GM18907 (cell line): ENCODE data around the gene SDC1.
"Not testable (repeated sequence)": the region's sequence is repeated elsewhere in the genome, so short reads cannot be mapped to it uniquely, and the experiment has no call there.

Source experiments
- ATAC-seq: cut with Tn5 transposase; IDR thresholded peaks from one replicate; pipeline ENCODE4 v1.9.1; 2021; ENCODE audit warnings: mild to moderate bottlenecking, moderate library complexity; ENCODE audit not compliant: unreplicated experiment

The SDC1 gene, protein sequence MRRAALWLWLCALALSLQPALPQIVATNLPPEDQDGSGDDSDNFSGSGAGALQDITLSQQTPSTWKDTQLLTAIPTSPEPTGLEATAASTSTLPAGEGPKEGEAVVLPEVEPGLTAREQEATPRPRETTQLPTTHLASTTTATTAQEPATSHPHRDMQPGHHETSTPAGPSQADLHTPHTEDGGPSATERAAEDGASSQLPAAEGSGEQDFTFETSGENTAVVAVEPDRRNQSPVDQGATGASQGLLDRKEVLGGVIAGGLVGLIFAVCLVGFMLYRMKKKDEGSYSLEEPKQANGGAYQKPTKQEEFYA

DNA sequence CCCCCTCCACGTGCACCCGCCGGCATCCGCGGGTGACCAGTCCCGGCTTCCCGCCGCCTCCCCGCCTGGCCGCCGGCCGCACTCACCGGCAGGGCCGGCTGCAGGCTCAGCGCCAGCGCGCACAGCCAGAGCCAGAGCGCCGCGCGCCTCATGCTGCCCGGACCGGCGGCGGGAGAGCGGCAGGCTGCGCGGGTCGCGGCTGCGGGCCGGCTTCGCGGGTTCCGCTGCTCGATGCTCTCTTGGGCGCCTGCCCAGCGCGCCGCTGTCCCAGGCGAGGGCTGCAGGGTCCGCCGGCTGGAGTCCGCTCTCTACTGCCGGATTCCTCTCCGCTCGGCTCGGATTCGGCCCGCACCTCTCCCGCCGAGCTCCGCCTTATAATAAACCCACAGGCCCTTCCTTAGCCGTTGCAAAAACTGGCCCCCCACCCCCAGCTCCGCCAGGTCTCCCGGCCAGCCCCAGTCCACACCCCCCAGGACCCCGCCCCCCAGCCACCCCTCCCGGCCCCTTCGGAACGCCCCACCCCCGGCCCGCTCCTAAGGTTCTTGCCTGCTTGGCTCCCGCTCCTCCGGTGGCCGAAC, at the start of gene SDC1:
TSS of gene SDC1 (minus strand) at position 415 of the 578 bp plus-strand sequence. CDS start at position 152, 263 bp downstream.
- ATAC-seq, result peak; percentile 31

DNA sequence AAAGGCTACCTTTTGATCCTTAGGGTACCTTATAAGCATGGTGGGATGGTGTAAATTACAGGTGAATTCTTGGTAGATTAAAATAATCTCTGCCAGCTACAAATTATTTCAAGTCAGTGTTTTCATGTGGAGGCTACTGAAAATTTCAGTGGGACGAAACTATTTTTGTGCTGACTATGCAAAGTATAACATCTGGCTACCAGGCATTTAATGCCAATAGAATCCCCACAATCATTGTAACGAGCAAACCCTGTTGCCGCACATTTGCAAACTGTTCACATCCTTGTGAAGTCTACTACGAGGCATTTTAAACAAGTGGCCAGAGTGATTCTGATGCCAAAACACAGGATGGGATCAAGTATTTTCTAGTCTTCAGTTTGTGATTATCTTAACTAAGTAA, 48.1 kb upstream of the SDC1 start:
- no peak for ATAC-seq

DNA sequence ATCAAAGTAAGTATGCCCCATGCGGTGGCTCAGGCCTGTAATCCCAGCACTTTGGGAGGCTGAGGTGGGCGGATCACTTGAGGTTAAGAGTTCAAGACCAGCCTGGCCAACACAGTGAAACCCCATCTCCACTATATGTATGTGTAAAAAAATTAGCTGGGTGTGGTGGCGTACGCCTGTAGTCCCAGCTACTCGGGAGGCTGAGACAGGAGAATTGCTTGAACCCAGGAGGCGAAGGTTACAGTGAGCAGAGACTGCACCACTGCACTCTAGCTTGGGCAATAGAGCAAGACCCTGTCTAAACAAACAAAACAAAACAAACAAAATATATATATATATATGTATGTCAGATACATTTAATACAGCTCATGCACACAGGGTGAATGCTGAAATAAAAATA, 43.4 kb upstream of the SDC1 start:
- ATAC-seq, result not testable (repeated sequence)

- no peak for ATAC-seq
Observed at GRCh38 chr2:20267529-20267928, 42.6 kb upstream of the SDC1 start.

DNA sequence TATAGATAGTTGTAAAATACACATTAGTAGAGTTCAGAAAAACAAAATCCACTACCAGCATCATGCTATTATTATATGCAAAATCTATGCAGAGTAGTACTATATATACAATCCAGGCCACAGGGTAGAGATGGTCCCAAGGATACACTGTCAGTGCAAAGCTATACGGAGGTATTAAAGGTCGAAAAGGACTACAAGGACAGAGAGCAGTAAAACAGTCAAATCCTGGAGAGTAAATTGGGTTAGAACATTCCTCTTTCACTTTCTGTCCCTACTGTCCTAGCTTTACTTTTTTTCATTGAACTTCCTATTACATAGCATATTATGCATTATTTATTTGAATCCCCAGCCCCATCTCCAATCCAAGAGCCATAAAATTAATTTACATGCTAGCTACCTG, 39.7 kb upstream of the SDC1 start:
- ATAC-seq, result no peak

DNA sequence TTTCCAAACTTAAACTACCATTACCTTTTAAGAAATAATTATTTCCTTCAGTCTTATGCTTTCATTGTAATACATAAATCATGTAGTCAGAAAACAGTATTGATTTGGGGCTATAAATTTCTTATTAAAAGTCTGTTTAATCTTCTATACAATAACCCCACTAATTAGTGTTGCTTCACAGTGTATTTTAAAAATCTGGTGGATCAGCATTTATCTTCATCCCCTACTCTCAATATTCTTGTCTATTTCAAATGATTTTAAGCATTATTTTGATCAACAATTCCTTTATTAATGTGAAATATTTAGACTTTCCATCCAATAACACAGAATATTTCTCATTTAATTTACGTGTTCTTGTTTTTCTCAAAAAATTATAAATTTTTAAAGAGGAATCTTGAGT, 32.5 kb upstream of the SDC1 start:
- ATAC-seq, result no peak

DNA sequence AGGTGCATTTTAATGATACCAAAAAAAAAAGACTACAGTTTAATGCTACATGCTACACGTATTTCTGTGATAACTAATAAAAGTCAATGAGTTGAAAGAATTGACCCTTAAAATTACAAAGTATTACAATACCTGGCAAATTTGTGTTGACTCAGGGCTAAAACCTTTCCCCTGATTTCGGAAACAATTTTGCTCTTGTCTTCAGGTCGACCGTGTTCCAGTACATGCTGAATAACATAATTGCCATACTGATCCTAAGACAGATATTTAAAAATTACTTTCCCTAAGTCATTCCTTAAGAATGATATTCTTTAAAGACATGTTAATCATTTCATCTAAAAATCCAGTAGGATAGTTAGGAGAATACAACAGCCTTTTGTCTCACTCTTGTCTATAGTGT, 29.8 kb upstream of the SDC1 start:
- no peak for ATAC-seq

- ATAC-seq, result no peak
Observed at GRCh38 chr2:20250436-20250835, 25.5 kb upstream of the SDC1 start.

GRCh38 chr2:20249170-20249569, 24.2 kb upstream of the SDC1 start:
- ATAC-seq, result no peak

DNA sequence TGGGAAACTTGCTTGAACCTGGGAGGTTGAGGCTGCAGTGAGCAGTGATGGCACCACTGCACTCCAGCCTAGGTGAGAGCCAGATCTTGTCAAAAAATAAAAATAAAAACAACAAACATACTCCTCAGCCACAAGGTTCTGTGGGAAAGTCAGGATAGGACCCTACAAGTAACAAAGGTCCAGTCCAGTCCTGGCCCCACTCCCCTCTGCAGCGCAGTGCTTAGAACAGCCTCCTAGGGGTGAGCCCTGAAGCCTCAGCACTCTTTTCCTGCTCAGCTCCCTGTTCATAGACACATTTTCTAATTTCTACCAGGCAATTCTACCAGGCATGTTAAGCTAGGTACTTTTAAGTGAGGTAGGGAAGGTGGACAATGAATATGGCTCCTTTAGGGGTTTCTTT, 22.2 kb upstream of the SDC1 start:
- no peak for ATAC-seq

DNA sequence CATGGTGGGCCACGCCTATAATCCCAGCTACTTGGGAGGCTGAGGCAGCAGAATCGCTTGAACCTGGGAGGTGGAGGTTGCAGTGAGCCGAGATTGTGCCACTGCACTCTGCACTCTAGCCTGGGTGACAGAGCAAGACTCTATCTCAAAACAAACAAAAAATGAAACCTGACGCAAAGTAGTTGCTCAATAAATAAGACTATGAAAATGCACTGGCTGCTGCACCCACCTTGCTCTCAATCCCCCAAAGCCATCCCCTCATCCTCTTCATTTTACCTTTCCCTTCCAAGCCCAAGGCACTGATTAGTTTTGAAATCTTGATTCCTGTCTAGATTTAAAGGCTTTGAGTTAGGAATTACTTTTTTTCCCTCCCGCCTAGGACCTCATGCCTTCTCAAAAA, 18.7 kb upstream of the SDC1 start:
- not testable (repeated sequence) for ATAC-seq

DNA sequence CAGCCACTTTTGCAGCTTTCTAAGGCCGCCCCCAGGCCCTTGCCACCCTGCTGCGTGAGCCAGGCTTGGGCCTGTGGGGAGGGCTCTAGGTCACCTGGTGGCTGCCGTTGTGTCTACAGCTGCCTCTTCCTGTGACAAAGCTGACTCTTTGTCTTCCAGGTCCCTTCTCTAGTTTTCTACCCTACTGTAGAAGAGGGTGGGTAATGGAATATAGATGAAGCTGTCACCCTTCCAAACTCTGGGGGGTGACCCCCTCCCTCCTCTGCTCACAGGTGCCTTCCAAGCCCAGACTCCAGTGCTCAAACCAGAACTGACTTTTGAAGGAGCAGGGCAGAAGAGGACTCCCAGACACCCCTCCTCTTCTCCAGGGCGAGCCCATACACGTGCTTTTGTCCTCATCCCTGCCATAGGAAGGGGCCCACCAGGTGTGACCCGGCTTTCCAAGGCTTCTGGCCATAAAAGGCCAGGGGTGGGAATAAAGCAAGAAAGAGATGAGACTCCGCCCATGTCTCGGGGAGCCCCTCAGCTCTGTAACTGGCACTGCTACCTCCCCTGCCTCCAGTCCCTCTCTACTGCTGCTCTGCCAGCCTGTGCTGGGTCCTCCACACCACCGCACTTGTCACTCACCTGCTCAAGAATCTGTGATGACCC, 17.9 kb upstream of the SDC1 start:
- no peak for ATAC-seq

GRCh38 chr2:20241973-20242726, 17.2 kb upstream of the SDC1 start:
- ATAC-seq, result no peak

GRCh38 chr2:20240291-20240690, 15.4 kb upstream of the SDC1 start:
- ATAC-seq, result not testable (repeated sequence)

DNA sequence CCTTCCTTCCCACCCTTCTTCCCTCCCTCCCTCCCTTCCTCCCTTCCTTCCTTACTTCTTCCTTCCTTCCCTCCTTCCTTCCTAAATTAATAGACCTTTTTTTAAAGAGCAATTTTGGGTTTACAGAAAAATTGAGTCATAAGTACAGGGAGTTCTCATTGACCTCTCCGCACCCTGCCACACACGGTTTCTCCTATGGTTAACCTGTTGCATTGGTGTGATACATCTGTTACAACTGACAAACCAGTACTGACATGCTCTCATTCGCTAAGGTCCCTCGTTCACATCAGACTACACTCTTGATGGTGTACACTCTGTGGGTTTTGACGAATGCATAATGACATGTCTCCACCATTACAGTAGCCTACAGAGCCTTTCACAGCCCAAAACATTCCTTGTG, 11.6 kb upstream of the SDC1 start:
- ATAC-seq, result no peak

GRCh38 chr2:20235655-20236305, 10.8 kb upstream of the SDC1 start:
- no peak for ATAC-seq

GRCh38 chr2:20234597-20234996, 9.7 kb upstream of the SDC1 start:
- not testable (repeated sequence) for ATAC-seq

- no peak for ATAC-seq
Observed at GRCh38 chr2:20232837-20233207, 7.9 kb upstream of the SDC1 start.

DNA sequence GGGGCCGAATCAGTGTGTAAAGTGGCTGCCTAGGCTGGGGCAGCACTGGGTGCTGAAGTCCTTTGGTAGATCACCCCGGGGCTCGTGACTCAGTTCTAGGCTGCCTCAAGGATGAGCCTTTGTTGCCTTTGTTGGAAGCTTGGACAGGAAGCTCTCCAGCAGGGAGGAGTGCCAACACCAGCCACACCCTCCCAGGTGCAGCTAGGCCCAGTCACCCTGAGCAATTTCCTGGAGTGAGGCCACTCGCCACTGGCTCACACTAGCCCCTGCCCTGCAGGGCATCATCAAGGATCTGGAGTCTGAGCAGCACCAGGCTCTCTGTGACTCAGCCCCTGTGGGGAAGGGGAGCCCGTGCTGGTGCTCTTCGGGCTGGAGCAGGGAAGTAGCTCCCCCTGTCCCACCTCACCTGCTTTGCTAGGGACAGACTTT, 6.7 kb upstream of the SDC1 start:
- ATAC-seq, result no peak

- no peak for ATAC-seq
Observed at GRCh38 chr2:20231159-20231558, 6.2 kb upstream of the SDC1 start.

- ATAC-seq, result no peak
Observed at GRCh38 chr2:20230114-20230425, 5.1 kb upstream of the SDC1 start.
